NCI-H1105 (cell line): Measurements from ENCODE around the gene EEF2K.

ENCODE experiments used
- DNase-seq: peaks from one replicate; lab custom pipeline; 2025; lab: John Stamatoyannopoulos, UW

The EEF2K gene

DNA sequence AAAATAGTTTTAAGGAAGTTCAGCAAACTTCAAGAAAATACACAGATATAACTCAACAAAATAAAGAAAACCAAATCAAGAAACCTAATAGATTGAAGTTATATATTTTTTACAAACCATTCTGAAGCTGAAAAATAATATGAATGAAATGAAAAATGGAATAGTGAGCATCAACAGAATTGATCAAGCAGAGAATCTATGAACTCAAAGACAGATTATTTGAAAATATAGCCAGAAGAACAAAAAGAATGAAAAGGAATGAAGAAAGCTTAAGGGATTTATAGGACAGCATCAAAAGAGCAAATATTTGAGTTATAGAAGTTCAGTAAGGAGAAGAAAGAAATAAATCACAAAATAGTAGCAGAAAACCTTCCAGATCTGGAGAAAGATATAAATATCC is 130.5 kb downstream of the EEF2K start:
- DNase-seq = no peak

DNA sequence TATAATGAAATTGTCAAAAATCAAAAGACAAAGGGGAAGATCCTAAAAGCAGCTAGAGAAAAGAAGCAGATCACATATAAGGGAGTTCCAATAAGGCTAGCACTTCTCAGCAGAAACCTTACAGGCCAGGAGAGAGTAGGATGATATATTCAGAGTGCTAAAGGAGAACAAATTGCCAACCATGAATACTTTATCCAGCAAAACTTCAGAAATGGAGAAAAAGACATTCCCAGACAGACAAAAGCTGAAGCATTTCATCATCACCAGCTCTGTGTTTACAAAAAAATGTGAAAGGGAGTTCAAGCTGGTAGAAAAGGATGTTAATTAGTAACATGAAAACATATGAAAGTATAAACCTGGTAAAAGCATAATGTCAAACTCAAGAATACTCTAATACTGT is 131.0 kb downstream of the EEF2K start:
- DNase-seq = no peak

DNA sequence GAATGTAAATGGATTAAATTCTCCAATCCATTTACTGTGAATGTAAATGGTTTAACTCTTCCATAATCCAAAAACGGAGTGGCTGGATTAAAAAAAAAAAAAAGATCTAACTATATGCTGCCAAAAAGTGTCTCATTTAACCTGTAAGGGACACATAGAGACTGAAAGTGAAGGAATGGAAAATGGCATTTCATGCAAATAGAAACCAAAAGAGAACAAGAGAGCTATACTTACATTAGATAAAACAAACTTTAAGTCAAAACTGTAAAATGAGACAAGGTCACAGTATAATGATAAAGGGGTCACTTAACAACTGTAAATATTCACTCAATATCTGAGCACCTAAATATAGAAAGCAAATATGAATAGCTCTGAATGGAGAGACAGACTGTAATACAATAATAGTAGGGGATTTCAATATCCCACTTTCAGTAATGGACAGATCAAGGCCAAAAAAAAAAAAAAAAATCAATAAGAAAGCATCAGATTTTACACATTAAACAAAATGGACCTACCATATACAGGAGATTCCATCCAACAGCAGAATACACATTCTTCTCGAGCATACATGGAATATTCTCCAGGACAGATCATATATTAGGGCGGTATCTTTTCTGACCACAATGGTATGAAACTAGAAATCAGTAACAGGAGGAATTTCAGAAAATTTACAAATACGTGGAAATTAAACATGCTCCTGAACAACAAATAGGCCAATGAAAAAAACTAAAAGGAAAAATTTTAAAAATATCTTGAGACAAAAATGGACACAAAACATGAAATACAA is 132.0 kb downstream of the EEF2K start:
- DNase-seq = no peak
